ENCODE results near the gene BNIP3. TPM values are rescaled to one million over a fixed set of nuclear protein-coding genes. Genes with fewer than 3 reads are reported as not detected.
A peak's percentile ranks its signal among the peaks of the same experiment; 100 is the strongest.

The BNIP3 gene
- total and polyA plus RNA-seq, 2 of the 13 experiments (the other 11 are each of a cell fraction or from before 2014, with no cell fraction given): 73.7 to 223 TPM

- no peaks in the 10 kb centered on the region; the same call in 1 of the 2 replicates for H4K20me1 ChIP-seq (ENCODE audit: insufficient read depth, low read length)
- BruUV-seq (replicated peaks): no TSS peak
- in situ Hi-C loops (cut with HindIII; ENCODE audit: extremely low pct_ligation_motif_present, low pct_unique_long_range_greater_than_20kb): no loop called here
- H3K9ac ChIP-seq (ENCODE audit: insufficient read depth, low read depth, low read length): no peak overlapping the region
- H3K36me3 ChIP-seq (replicated peaks in 1 of 2; ENCODE audit: control insufficient read depth in 1 of 2, insufficient read depth in 2 of 2, low read length in 2 of 2): peaks cover 27 to 86% of the 10 kb centered on the region in 2 experiments
- H3K27ac ChIP-seq (ENCODE audit: extremely low read length, insufficient read depth, low read length): no peak overlapping the region
- no peak overlapping the region for H2AFZ ChIP-seq (ENCODE audit: low read length)
- DNase-seq (ENCODE audit: low spot score) (no peak), FAIRE-seq (no peak), ATAC-seq (no peak)
- peaks cover 12% of the 10 kb centered on the region for H3K4me1 ChIP-seq (ENCODE audit: insufficient read depth, low read length)
- no peak overlapping the region for H3K4me3 ChIP-seq (replicated peaks in 1 of 3; ENCODE audit: insufficient read depth in 1 of 3, low read depth in 2 of 3, low read length in 3 of 3)
- WGBS (ENCODE audit: low lambda C conversion rate): 91% methylated on average over 17 of the region's 28 CpGs
- intact Hi-C loops (cut with micrococcal nuclease; ENCODE audit: unreplicated experiment): no loop called here
- H3K4me2 ChIP-seq (ENCODE audit: low read depth, low read length): no peak overlapping the region
- peaks cover 3% of the 10 kb centered on the region for H3K79me2 ChIP-seq (ENCODE audit: insufficient read depth, low read length)
- no peaks in the 10 kb centered on the region for H3K27me3 ChIP-seq (ENCODE audit: control insufficient read depth in 1 of 2, insufficient read depth in 2 of 2, low read length in 2 of 2)
- POLR2A ChIA-PET: no interaction called here
- no peaks in the 10 kb centered on the region for H3K9me3 ChIP-seq (ENCODE audit: low read length)
- TF ChIP-seq AGO2 (optimal IDR thresholded peaks at IDR 0.05; ENCODE audit: low read depth, low read length): peak; percentile 28
- no peak for TF ChIP-seq TBL1XR1 (IDR thresholded peaks at IDR 0.05; ENCODE audit: borderline replicate concordance, low read length, partially characterized antibody)
- CTCF ChIA-PET (ENCODE audit: low intra/inter-chr PET ratio, low total read pairs): no interaction called here
These were observed 36.6 kb downstream of the BNIP3 start for GRCh38 chr10:131944976-131945695.

GRCh38 chr10:131944412-131944811 is 37.3 kb downstream of the BNIP3 start:
- FAIRE-seq: no peak
- Histone ChIP-seq H3K27ac (ENCODE audit: extremely low read length, insufficient read depth, low read length) (no peak overlapping the region), H3K4me3 (replicated peaks in 1 of 3; ENCODE audit: insufficient read depth in 1 of 3, low read depth in 2 of 3, low read length in 3 of 3) (no peak overlapping the region), H2AFZ (ENCODE audit: low read length) (no peak overlapping the region), H3K4me2 (ENCODE audit: low read depth, low read length) (no peak overlapping the region), H3K36me3 (replicated peaks in 1 of 2; ENCODE audit: control insufficient read depth in 1 of 2, insufficient read depth in 2 of 2, low read length in 2 of 2) (peaks cover 27 to 84% of the 10 kb centered on the region in 2 experiments), H3K9ac (ENCODE audit: insufficient read depth, low read depth, low read length) (no peak overlapping the region), H3K79me2 (ENCODE audit: insufficient read depth, low read length) (peaks cover 3% of the 10 kb centered on the region), H3K27me3 (ENCODE audit: control insufficient read depth in 1 of 2, insufficient read depth in 2 of 2, low read length in 2 of 2) (no peaks in the 10 kb centered on the region), H4K20me1 (ENCODE audit: insufficient read depth, low read length) (no peaks in the 10 kb centered on the region; the same call in 1 of the 2 replicates), H3K4me1 (ENCODE audit: insufficient read depth, low read length) (peaks cover 12% of the 10 kb centered on the region), H3K9me3 (ENCODE audit: low read length) (no peaks in the 10 kb centered on the region)
- no TSS peak for BruUV-seq (replicated peaks)
- ChIA-PET POLR2A (no interaction called here), CTCF (ENCODE audit: low intra/inter-chr PET ratio, low total read pairs) (interaction anchor here (1.4 kb wide), 1 partner anchor 59 kb away, joined by 8 read pairs; no protein-coding TSS in a partner anchor)
- intact Hi-C loops (cut with micrococcal nuclease; ENCODE audit: unreplicated experiment): no loop called here
- no peak for ATAC-seq
- in situ Hi-C loops (cut with HindIII; ENCODE audit: extremely low pct_ligation_motif_present, low pct_unique_long_range_greater_than_20kb): no loop called here
- no peak for TF ChIP-seq ETV5 (CRISPR knock-in tag; IDR thresholded peaks at IDR 0.05; ENCODE audit: borderline replicate concordance)
- TF ChIP-seq ZBTB2 (CRISPR knock-in tag; IDR thresholded peaks at IDR 0.05; ENCODE audit: low read depth): no peak
- no peak for TF ChIP-seq ZSCAN31 (CRISPR knock-in tag; IDR thresholded peaks at IDR 0.05; ENCODE audit: low read depth)
- TF ChIP-seq ZNF737 (CRISPR knock-in tag; IDR thresholded peaks at IDR 0.05; ENCODE audit: borderline replicate concordance): no peak
- TF ChIP-seq ZNF572 (CRISPR knock-in tag; IDR thresholded peaks at IDR 0.05): no peak
- TF ChIP-seq ZNF354B (CRISPR knock-in tag; IDR thresholded peaks at IDR 0.05): no peak
- no peak for TF ChIP-seq SMAD1 (CRISPR knock-in tag; IDR thresholded peaks at IDR 0.05; ENCODE audit: borderline replicate concordance, low read depth)
- no peak for TF ChIP-seq ZC3H13 (CRISPR knock-in tag; IDR thresholded peaks at IDR 0.05)
- TF ChIP-seq MXD1 (CRISPR knock-in tag; IDR thresholded peaks at IDR 0.05): no peak
- DNase-seq (ENCODE audit: low spot score): no peak
- WGBS (ENCODE audit: low lambda C conversion rate): 98% methylated on average over 4 of the region's 4 CpGs

All from HepG2 (cell line).